ENCODE results near the gene EXOC7.

Gene EXOC7

DNA sequence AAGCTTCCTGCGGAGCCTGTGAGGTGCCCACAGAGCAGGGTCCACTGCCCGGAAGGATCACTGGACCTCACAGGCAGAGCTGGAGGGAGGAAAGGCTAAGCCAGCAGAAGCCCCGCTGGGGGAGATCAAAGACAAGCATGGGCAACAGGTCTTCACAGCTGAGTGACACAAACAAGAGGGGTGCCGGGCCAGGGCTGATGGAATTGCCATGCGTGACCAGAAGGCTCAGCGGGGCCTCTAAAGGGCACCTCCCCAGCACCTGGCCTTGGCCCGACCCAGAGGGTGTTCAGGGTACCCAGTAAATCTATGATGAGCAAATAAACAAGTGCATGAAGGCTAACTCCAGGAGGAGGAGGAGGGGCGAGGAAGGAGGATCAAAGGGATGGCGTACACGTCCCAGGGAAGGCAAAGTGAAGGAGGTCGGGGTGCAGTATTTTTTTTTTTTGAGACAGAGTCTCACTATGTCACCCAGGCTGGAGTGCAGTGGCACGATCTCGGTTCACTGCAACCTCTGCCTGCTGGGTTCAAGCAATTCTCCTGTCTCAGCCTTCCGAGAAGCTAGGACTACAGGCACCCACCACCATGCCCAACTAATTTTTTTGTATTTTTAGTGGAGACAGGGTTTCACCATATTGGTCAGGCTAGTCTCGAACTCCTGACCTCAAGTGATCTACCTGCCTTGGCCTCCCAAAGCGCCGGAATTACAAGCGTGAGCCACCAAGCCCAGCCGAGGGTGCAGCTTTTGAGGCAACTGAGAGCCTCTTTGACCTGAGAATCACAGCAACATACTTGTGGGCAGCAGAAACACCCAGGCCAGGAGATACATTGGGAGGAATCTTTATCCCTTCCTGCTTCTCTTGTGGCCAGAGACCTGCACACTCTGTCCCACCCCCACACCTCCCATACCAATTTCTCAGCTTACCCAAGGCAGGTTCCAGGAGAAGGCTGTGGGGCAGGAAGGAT lies 16.1 kb upstream of the EXOC7 start:
- DNase-seq = no peak

DNA sequence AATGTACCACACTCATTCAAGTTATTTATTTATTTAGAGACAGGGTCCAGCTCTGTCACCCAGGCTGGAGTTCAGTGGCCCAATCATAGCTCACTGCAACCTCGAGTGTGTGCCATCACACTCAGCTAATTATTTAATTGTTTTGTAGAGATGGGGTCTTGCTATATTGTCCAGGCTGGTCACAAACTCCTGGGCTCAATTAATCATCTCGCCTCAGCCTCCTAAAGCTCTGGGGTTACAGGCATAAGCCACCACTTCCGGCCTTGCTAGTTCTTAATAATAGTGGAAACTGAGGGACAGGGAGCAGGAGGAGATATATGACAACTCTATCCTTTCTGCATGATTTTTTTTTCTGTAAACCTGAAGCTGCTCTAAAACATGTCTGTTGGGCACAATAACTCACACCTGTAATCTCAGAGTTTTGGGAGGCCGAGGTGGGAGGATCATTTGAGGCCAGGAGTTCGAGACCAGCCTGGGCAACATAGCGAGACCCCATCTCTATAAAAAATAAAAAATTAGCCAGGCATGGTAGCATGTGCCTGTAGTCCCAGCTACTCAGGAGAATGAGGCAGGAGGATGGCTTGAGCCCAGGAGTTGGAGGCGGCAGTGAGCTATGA lies 11.7 kb upstream of the EXOC7 start:
- no peak for DNase-seq

DNA sequence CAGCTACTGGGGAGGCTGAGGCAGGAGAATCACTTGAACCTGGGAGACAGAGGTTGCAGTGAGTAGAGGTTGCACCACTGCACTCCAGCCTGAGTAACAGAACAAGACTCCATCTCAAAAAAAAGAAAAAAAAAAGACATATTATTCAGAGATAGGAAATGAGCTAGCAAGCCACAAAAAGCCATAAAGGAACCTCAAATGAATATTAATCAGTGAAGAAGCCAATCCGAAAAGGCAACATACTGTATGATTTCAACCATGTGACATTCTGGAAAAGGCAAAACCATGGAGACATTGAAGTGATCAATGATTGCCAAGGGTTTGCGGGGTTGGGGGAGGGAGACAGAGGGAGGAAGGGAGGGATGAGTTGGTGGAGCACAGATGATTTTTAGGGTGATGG lies 8.4 kb upstream of the EXOC7 start:
- no peak for DNase-seq

- DNase-seq = no peak
Observed at GRCh38 chr17:76107509-76107908, 3.9 kb upstream of the EXOC7 start.

DNA sequence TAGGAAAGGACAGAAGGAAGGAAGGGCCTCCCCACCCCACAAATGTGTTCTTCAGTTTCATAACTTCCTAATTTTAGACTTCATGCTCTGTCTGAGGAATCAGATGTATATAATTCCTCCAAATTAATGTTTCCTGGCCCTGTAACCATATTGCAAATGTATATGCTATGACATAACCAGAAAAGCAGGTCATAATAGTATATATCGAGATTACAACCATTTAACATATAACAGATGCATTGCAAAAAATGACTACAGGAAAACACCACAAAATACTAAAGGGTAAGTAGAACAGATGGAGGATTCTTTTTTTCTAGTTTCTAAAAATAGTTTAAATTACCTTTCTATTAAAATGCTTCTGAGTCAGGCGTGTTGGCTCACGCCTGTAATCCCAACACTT lies 3.1 kb upstream of the EXOC7 start:
- DNase-seq = no peak

DNA sequence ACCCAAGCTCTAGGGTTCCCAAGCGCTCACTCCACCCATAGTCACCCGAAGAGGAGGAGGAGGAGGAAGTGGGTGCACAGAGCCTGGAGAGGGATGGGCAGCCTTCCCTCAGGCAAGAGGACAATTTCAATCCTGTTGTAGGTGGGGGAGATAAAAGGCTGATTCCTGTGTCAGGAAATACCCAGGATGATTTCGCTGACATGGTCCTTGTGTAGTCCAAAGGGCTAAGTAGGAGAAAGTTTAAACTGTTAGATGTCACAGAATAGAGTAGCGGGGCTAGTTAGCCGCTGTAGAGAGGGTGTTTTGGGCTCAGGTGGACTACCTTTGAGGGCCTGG lies 1.3 kb upstream of the EXOC7 start:
- no peak for DNase-seq

DNA sequence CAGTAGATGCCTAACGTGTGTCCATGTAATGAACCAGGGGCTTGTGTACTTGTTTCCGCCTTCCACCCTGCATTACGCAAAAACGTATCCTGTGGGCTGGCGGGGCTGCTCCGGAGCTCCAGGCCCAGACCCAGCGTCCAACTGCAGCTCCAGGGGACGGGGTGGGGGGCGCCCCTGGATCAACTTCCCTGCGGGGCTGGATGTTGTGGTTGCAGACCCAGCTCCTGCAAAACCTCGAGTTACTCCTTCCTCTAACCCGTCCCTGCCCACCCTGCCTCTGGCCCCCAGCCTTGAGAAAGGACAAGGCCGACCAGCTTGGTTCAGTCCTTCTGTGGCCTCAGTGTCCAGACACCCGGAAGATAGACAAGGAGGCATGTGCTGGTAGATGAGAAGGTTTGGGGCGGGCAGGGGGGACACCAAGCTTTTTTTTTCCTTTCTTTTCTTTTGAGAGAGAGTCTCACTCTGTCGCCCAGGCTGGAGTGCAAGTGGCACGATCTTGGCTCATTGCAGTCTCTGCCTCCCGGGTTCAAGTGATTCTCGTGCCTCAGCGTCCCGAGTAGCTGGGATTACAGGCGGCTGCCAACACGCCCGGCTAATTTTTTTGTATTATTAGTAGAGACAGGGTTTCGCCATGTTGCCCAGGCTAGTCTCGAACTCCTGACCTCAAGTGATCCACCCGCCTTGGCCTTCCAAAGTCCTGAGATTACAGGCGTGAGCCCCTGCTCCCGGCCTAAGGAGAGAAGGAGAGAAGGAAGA lies 731 bp upstream of the EXOC7 start:
- no peak for DNase-seq

DNA sequence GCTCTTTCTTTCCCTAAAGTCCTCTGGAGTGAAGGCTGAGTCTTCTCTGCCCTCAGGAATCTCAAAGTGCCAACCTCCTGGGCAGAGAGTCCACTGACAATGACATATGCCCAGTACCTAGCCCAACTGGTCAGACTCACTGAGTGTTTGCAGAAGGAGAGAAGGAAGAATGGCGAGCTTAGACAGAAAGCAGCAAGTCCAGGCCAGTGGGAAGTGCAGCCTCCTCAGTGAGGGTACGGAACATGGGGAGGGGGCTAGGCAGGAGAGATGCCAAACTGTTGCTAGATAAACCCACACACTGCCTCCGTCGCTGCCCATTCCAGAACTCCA lies 678 bp downstream of the EXOC7 start:
- DNase-seq = no peak

DNA sequence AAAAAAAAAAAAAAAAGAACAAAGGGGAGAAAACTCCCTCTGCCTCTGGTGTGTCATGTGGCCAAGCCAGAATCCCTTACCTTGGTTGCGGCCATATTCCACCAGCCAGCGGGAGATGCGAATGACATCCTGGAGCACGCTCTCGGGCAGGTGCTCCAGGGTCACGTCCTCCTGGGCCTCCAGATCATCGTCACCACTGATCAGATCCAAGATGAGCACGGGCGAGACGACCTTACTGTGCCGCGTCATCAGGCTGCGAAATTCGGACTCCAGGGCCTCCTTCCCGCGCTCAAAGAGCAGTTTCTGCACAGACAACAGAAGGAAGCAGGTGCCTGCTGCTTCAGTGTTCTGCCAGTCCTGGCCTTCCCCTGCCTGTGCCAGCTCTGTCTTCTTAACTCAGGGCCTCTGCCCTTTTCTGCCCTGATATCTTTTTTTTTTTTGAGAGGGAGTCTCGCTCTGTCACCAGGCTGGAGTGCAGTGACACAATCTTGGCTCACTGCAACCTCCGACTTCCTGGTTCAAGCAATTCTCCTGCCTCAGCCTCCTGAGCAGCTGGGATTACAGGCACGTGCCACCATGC lies 5.8 kb downstream of the EXOC7 start:
- no peak for DNase-seq

- DNase-seq = no peak
Observed at GRCh38 chr17:76095943-76096342, 7.6 kb downstream of the EXOC7 start.

- no peak for DNase-seq
Observed at GRCh38 chr17:76094046-76094445, 9.5 kb downstream of the EXOC7 start.

DNA sequence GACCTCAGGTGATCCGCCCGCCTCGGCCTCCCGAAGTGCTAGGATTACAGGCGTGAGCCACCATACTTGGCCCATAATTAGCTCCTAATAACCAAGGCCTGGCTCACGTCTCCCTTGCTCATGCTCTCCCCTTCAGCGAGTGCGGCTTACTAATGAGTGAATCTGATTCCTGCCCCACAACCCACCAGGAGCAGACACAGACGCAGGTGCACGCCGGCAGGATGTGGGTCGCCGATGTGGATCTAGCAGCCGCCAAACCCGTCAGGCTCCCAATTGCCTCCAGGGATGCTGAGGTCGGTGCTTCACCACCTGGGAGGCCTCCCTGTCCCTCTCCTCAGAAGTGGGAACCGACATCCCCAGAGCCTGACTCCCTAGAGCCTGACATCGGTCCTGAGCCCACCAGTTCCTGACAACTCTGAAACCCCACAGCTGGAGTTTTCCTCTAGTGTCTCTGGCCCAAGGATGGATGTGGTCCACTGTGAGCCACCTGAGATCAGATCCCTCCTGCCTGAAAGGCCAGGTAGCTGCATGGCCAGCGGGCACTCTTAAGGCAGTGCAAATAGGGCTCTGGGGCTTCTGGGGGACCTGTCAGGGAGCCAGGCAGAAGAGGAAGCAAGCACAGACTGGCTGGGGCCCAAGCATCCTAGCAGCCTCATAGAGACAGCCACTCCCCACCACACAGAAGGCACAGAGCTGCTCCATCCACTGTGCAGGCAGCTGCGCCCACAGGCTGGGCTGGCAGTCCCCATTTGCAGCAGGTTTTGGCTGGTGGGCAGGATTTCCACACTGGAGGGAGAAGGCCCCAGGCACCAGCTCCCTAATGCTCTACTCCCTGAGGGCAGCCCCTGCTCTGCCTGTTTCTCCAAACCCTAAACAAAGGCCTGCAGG lies 10.8 kb downstream of the EXOC7 start:
- no peak for DNase-seq

DNA sequence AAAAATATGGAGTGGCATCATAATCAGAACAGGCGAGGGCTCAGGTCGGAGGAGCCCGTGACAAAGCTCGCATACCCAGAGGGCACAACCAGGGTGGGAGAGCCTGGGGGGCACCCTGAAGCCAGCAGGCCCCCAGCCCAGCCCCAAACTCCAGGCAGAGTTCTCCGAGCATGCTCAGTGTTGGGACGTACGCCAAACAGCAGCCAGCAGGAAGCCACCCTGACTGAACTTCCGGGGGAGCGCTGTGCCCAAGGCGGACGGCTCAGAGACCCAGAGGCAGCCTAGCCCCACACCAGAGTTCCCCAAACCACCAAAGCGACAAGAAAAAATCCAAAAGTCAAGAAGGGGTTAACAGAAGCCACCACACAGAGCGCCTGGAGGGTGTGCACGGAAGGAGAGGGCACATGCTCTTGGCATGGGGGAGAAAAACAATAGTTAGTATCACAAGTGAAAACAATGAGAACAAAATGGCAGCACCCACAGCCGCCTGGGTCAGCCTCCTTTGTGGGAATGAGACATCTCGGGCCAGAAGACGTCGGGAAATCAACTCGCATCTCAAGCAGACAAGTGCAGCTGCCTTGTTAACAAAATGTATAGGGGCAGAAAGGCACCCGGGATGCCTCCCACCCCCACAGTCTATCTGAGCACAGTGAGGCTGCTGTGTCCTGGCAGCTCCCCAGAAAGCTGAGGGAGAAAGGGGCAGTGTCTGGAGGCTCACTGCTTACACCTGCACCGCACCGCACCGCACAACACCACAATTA lies 11.9 kb downstream of the EXOC7 start:
- no peak for DNase-seq

DNA sequence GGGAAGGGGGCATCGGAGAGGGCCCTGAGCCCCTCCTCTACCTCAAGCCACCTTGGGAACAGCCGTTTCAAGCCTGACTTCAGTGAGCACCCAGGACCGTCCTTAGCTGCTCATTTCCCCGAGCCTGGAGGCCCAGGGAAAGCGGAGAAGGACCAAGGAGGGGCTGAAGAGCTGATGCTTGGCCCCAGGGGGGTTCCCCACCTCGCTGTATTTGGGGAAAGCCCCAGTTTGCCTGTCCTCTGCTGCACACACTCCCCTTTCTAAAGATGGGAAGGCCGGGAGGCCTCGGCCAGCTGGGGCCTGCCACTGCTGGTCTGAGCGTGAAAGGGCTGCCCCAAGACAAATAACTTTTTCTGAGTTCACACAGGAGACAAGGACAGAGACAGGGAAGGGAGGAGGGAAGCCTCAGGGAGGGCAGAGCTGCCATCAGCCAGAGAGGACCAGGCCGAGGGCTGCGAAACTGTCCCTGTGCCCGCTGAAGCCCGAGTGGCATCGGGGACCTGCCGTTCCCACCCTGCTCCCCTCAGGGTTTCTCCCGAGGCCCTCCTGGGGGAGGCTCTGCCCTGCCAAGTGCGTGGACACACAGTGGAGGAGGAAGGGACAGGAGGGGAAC lies 13.0 kb downstream of the EXOC7 start:
- no peak for DNase-seq

DNA sequence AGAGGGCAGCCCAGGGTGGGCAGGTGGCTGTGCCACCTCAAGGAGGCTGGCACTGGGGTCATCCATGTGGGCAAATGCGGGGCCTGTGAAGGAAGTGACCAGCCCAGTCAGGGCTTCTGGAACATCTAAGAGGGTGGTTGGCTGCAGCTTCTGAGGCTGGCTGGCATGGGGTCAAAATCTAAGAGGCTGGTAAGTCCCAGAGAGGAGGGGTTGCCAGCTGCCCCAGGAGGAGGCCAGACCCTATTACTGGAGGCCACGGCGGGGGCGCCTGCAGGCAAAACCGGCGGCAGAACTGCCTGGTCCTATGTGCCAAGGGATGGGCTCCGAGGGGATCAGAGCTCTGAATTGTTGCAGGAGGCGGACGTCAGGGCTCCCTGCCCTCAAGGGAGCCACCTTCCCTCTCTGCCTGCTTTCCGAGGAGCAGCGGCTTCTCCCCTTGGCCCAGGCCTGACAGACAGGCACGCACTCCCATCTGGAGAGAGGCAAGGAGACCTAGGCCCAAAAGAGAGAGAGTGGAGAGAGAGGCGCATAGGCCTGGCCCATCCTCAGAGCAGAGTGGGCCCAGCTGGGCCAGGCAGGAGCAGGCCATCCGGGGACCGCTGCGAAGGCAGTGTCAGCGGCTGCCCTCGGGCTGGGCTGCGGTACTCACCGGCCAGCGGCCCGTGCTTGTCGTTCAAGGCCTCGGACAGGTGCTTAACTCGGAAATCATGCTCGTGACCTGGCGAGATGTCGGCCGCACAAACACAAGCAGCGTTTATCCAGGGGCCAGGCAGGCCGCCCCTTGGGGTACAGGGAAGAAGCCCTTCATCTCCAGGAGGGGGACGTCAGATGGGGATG lies 13.7 kb downstream of the EXOC7 start:
- no peak for DNase-seq

GRCh38 chr17:76088868-76089576 lies 14.6 kb downstream of the EXOC7 start:
- no peak for DNase-seq

- no peak for DNase-seq
Observed at GRCh38 chr17:76088041-76088867, 15.3 kb downstream of the EXOC7 start.

DNA sequence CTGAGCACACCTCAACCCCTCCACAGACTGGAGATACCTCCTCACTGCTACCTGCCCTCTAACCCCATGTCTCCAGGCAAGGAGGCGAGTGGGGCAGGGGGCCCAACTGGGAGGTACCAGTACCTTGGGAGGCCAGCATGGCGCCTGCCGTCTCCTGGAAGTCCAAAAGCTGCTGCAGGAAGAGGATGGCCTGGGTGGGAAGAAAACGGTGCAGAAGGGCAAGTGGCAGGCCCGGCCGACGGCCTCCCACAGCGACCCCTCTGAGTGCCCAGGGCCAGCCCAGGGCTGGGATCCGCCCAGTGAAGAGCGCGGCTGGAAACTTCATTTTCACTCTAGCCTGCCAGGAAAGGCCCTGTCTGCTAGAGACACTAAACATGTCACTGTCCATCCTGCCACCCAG lies 16.1 kb downstream of the EXOC7 start:
- DNase-seq = no peak

DNA sequence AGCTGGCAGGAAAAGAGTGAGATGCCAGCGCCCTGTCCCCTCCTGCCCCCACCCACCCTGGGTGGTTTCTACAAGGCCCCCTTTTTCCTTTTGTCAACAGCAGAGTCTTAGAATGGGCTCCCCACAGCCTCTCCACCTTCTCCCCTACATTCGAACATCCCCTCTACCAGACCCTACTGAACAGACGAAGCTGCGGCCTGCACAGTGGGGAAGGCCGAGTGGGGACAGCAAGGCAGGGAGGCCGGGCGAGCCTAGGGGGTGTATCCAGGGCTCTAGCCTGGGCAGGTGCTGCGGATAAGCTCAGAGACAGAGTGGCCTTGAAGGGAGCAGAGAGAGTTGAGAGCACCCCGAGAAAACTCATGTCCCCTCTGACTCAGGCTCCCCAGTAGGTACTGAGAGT lies 17.2 kb downstream of the EXOC7 start:
- no peak for DNase-seq
